GM23338 (cell line): ENCODE data around the gene RBPJ. TPM values are rescaled to one million over a fixed set of nuclear protein-coding genes. Genes with fewer than 3 reads are reported as not detected.

Experiments used
- ATAC-seq: fragments of 200-7000 bp; cut with Tn5 transposase; 3 replicates; pipeline ENCODE4 v1.9.1; 2020
- DNase-seq: peaks from one replicate; pipeline ENCODE4 v3.0.0-alpha.2; 2015; ENCODE audit warnings: low spot score
- H2AFZ ChIP-seq: fragments of 200-600 bp; sonication (generic); 2 replicates; pipeline ENCODE4 v1.8.0; 2016; ENCODE audit warnings: antibody characterized with exemption, mild to moderate bottlenecking, moderate library complexity
- H3F3A ChIP-seq: fragments of 200-600 bp; sonication (generic); replicated peaks from 2 replicates; pipeline ENCODE4 v1.8.0; 2017; ENCODE audit warnings: antibody characterized with exemption, mixed run types, low read depth
- H3K27ac ChIP-seq: fragments of 200-600 bp; sonication (generic); 2 replicates; pipeline ENCODE4 v1.6.1; 2016; ENCODE audit warnings: low read depth
- H3K27me3 ChIP-seq: fragments of 200-600 bp; sonication (generic); 2 replicates; pipeline ENCODE4 v1.8.0; 2016; ENCODE audit warnings: mild to moderate bottlenecking, mixed run types, moderate library complexity; ENCODE audit not compliant: insufficient read depth
- H3K36me3 ChIP-seq: fragments of 200-600 bp; sonication (generic); 2 replicates; pipeline ENCODE4 v1.8.0; 2016; ENCODE audit warnings: mild to moderate bottlenecking; ENCODE audit not compliant: insufficient read depth
- H3K4me1 ChIP-seq: fragments of 200-600 bp; sonication (generic); 2 replicates; pipeline ENCODE4 v1.8.0; 2016; ENCODE audit warnings: mild to moderate bottlenecking, moderate library complexity; ENCODE audit not compliant: insufficient read depth
- H3K4me2 ChIP-seq: fragments of 200-600 bp; sonication (generic); 2 replicates; pipeline ENCODE4 v1.7.1; 2017; ENCODE audit warnings: mixed run types
- H3K4me3 ChIP-seq: fragments of 200-600 bp; sonication (generic); 2 replicates; pipeline ENCODE4 v1.6.1; 2016; ENCODE audit warnings: mixed run types
- H3K79me2 ChIP-seq: fragments of 200-600 bp; sonication (generic); replicated peaks from 2 replicates; pipeline ENCODE4 v1.8.0; 2017; ENCODE audit warnings: mild to moderate bottlenecking; ENCODE audit not compliant: insufficient read depth
- H3K9me2 ChIP-seq: fragments of 200-600 bp; sonication (generic); 2 replicates; pipeline ENCODE4 v1.8.0; 2017; ENCODE audit not compliant: insufficient read depth
- H4K20me1 ChIP-seq: fragments of 200-600 bp; sonication (generic); replicated peaks from 2 replicates; pipeline ENCODE4 v1.8.0; 2017; ENCODE audit warnings: mild to moderate bottlenecking; ENCODE audit not compliant: insufficient read depth
- H3K27ac Mint-ChIP-seq: 2 replicates; pipeline ENCODE4 v1.8.0; 2020; ENCODE audit warnings: inconsistent platforms, mild to moderate bottlenecking, moderate library complexity, mixed read lengths
- H3K27me3 Mint-ChIP-seq: 3 replicates; pipeline ENCODE4 v1.8.0; 2022; ENCODE audit warnings: low read depth, mild to moderate bottlenecking, moderate library complexity, mixed read lengths, inconsistent platforms; ENCODE audit not compliant: insufficient read depth, poor library complexity
- H3K36me3 Mint-ChIP-seq: 3 replicates; pipeline ENCODE4 v1.8.0; 2021; ENCODE audit warnings: low read depth, mild to moderate bottlenecking, inconsistent platforms, moderate library complexity, mixed read lengths
- H3K4me1 Mint-ChIP-seq: 3 replicates; pipeline ENCODE4 v1.8.0; 2020; ENCODE audit warnings: mild to moderate bottlenecking, inconsistent platforms, mixed read lengths
- H3K4me3 Mint-ChIP-seq: 3 replicates; pipeline ENCODE4 v1.8.0; 2021; ENCODE audit warnings: moderate library complexity, mild to moderate bottlenecking, inconsistent platforms, mixed read lengths
- H3K9me3 Mint-ChIP-seq: 3 replicates; pipeline ENCODE4 v1.8.0; 2020; ENCODE audit warnings: moderate library complexity, mild to moderate bottlenecking, inconsistent platforms, mixed read lengths
- CREB1 ChIP-seq: fragments of 250-450 bp; sonication (Bioruptor Pico); IDR thresholded peaks from 2 replicates; pipeline ENCODE4 v1.5.0; 2020; ENCODE audit warnings: low read depth, mild to moderate bottlenecking, moderate library complexity
- EZH2 ChIP-seq: fragments of 200-600 bp; sonication (generic); IDR thresholded peaks from one replicate; pipeline ENCODE4 v1.8.0; 2017; ENCODE audit warnings: antibody characterized with exemption, mild to moderate bottlenecking, low read depth; ENCODE audit not compliant: unreplicated experiment
- EZH2phosphoT487 ChIP-seq: fragments of 200-600 bp; sonication (generic); IDR thresholded peaks from one replicate; pipeline ENCODE4 v1.8.1; 2018; ENCODE audit warnings: antibody characterized with exemption; ENCODE audit not compliant: unreplicated experiment
- JUNB ChIP-seq: IDR thresholded peaks from one replicate; pipeline ENCODE4 v1.6.1; 2016; ENCODE audit warnings: antibody characterized with exemption; ENCODE audit not compliant: unreplicated experiment
- NANOG ChIP-seq: IDR thresholded peaks from 2 replicates; pipeline ENCODE4 v1.6.1; 2016; ENCODE audit warnings: antibody characterized with exemption, borderline replicate concordance
- POLR2AphosphoS5 ChIP-seq: IDR thresholded peaks from 2 replicates; pipeline ENCODE4 v1.6.1; 2016; ENCODE audit warnings: antibody characterized with exemption, low read depth
- ZNF114 ChIP-seq: fragments of 250-450 bp; sonication (Bioruptor Pico); IDR thresholded peaks from 2 replicates; pipeline ENCODE4 v1.5.0; 2020; ENCODE audit warnings: mild to moderate bottlenecking, moderate library complexity
- ZNF331 ChIP-seq: fragments of 250-450 bp; sonication (Bioruptor Pico); IDR thresholded peaks from 2 replicates; pipeline ENCODE4 v1.5.0; 2020; ENCODE audit warnings: low read depth, mild to moderate bottlenecking, moderate library complexity
- polyA plus RNA-seq: library from polyadenylated mRNA; unstranded; fragments of >200 nt; fragmentation: Nextera tagmentation; extraction: Ambion mirVana; gene quantifications from 2 replicates; pipeline ENCODE4 v1.2.1, GENCODE V29; 2016
- total RNA-seq: library from RNA; depleted of rRNA; stranded (reverse); fragments of >200 nt; shearing (Covaris generic); gene quantifications from 2 replicates; pipeline ENCODE4 v1.2.3, GENCODE V29; 2014
- TF ChIP-seq, protein P1 (sequence below): IDR thresholded peaks from one replicate; pipeline ENCODE4 v1.6.1; 2018; ENCODE audit warnings: antibody characterized with exemption; ENCODE audit not compliant: unreplicated experiment
- TF ChIP-seq, protein P2 (sequence below), 2 experiments: fragments of 200-600 bp in 1 of 2; sonication (generic) in 1 of 2; conservative IDR thresholded peaks; 2 replicates each; pipeline versions ENCODE4 v1.5.1 to v1.6.1; 2016 to 2017; ENCODE audit warnings: antibody characterized with exemption in 2 of 2, low read depth in 2 of 2, mild to moderate bottlenecking in 2 of 2, moderate library complexity in 1 of 2

RBPJ gene
- total and polyA plus RNA-seq, 2 experiments from 2014 or later, result 212 to 457 TPM

DNA sequence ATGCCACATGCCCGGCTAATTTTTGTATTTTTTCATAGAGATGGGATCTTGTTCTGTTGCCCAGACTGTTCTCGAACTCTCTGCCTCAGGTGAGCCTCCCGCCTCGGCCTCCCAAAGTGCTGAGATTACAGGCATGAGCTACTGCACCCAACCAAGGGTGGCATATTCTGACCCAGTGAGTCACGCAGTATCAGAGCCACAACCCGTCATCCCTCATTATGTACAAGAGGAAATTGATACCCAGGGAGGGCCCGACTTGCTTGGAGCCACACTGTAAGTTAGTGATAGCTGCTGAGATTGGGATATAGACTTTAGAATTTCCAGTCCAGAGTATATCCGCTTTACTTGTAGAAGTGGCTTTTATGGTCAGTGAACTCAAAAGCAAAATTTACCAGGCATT is 154.9 kb downstream of the RBPJ start (continued):
- TF ChIP-seq, protein P1, sequence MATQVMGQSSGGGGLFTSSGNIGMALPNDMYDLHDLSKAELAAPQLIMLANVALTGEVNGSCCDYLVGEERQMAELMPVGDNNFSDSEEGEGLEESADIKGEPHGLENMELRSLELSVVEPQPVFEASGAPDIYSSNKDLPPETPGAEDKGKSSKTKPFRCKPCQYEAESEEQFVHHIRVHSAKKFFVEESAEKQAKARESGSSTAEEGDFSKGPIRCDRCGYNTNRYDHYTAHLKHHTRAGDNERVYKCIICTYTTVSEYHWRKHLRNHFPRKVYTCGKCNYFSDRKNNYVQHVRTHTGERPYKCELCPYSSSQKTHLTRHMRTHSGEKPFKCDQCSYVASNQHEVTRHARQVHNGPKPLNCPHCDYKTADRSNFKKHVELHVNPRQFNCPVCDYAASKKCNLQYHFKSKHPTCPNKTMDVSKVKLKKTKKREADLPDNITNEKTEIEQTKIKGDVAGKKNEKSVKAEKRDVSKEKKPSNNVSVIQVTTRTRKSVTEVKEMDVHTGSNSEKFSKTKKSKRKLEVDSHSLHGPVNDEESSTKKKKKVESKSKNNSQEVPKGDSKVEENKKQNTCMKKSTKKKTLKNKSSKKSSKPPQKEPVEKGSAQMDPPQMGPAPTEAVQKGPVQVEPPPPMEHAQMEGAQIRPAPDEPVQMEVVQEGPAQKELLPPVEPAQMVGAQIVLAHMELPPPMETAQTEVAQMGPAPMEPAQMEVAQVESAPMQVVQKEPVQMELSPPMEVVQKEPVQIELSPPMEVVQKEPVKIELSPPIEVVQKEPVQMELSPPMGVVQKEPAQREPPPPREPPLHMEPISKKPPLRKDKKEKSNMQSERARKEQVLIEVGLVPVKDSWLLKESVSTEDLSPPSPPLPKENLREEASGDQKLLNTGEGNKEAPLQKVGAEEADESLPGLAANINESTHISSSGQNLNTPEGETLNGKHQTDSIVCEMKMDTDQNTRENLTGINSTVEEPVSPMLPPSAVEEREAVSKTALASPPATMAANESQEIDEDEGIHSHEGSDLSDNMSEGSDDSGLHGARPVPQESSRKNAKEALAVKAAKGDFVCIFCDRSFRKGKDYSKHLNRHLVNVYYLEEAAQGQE, result no peak

- no peaks in the 10 kb centered on the region for H3K36me3 Mint-ChIP-seq
- H3K9me3 Mint-ChIP-seq, result no peaks in the 10 kb centered on the region; the same call in 2 of the 3 replicates
- Histone ChIP-seq H3K4me1 (peaks cover 14% of the 10 kb centered on the region), H3K36me3 (no peaks in the 10 kb centered on the region), H3K4me3 (no peak overlapping the region), H3K79me2 (no peaks in the 10 kb centered on the region), H4K20me1 (no peaks in the 10 kb centered on the region), H3K27ac (no peak overlapping the region), H3K27me3 (no peaks in the 10 kb centered on the region), H3F3A (no peaks in the 10 kb centered on the region), H3K4me2 (no peak overlapping the region), H3K9me2 (no peaks in the 10 kb centered on the region), H2AFZ (no peak overlapping the region)
- ATAC-seq (no peak), DNase-seq (no peak)
- peaks cover 2% of the 10 kb centered on the region for H3K27me3 Mint-ChIP-seq
- TF ChIP-seq ZNF114 (CRISPR knock-in tag), result no peak
- TF ChIP-seq EZH2phosphoT487, result no peak
- no peak for TF ChIP-seq JUNB
- H3K4me1 Mint-ChIP-seq, result peaks cover 8% of the 10 kb centered on the region; the same call in 2 of the 3 replicates
- no peak overlapping the region for H3K4me3 Mint-ChIP-seq
- H3K27ac Mint-ChIP-seq, result no peak overlapping the region
These were observed 155.7 kb downstream of the RBPJ start for GRCh38 chr4:26476545-26476944.

DNA sequence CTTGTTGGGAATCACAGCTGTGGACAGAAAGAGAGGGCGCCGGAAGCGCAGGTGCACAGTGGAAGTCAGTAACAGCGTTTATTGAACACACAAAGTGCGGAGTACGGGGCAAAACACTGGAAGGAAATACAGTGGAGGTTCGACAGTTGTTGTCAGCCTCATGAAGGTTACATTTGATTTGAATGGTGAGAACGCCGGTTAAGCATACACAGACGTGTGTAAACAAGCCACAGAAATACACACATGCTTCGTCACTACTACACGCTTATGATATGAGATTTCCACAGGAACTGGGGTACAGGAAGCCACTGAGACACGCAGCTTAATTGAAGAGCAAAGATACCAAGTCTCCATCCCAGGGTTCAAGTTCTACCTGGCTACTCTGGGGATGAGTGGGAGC is 157.5 kb downstream of the RBPJ start:
- Mint-ChIP-seq H3K4me1 (peaks cover 8% of the 10 kb centered on the region; the same call in 2 of the 3 replicates), H3K9me3 (no peaks in the 10 kb centered on the region; the same call in 2 of the 3 replicates), H3K27ac (no peak overlapping the region), H3K4me3 (no peak overlapping the region), H3K27me3 (no peaks in the 10 kb centered on the region), H3K36me3 (no peaks in the 10 kb centered on the region)
- H3K4me2 ChIP-seq, result no peak overlapping the region
- no peaks in the 10 kb centered on the region for H3K27me3 ChIP-seq
- H2AFZ ChIP-seq, result no peak overlapping the region; the same call in 1 of the 2 replicates
- H4K20me1 ChIP-seq, result no peaks in the 10 kb centered on the region
- no peaks in the 10 kb centered on the region for H3K36me3 ChIP-seq
- no peak overlapping the region for H3K27ac ChIP-seq
- peaks cover 14% of the 10 kb centered on the region for H3K4me1 ChIP-seq
- H3K79me2 ChIP-seq, result no peaks in the 10 kb centered on the region
- no peak overlapping the region for H3K4me3 ChIP-seq
- H3K9me2 ChIP-seq, result no peaks in the 10 kb centered on the region
- no peaks in the 10 kb centered on the region for H3F3A ChIP-seq
- no peak for DNase-seq
- no peak for ATAC-seq
- TF ChIP-seq EZH2 (no peak), ZNF331 (no peak), EZH2phosphoT487 (no peak), CREB1 (no peak), ZNF114 (CRISPR knock-in tag) (no peak), NANOG (no peak), POLR2AphosphoS5 (no peak)
- TF ChIP-seq, protein P2, sequence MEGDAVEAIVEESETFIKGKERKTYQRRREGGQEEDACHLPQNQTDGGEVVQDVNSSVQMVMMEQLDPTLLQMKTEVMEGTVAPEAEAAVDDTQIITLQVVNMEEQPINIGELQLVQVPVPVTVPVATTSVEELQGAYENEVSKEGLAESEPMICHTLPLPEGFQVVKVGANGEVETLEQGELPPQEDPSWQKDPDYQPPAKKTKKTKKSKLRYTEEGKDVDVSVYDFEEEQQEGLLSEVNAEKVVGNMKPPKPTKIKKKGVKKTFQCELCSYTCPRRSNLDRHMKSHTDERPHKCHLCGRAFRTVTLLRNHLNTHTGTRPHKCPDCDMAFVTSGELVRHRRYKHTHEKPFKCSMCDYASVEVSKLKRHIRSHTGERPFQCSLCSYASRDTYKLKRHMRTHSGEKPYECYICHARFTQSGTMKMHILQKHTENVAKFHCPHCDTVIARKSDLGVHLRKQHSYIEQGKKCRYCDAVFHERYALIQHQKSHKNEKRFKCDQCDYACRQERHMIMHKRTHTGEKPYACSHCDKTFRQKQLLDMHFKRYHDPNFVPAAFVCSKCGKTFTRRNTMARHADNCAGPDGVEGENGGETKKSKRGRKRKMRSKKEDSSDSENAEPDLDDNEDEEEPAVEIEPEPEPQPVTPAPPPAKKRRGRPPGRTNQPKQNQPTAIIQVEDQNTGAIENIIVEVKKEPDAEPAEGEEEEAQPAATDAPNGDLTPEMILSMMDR (conservative IDR thresholded peaks at IDR 0.05; ENCODE audit: low read depth in 2 of 2), result no peak
- TF ChIP-seq, protein P1, result no peak
